ENCODE results near the gene C15orf62. TPM values are rescaled to one million over a fixed set of nuclear protein-coding genes. Genes with fewer than 3 reads are reported as not detected.
A peak's percentile ranks its signal among the peaks of the same experiment; 100 is the strongest.

C15orf62 gene, protein sequence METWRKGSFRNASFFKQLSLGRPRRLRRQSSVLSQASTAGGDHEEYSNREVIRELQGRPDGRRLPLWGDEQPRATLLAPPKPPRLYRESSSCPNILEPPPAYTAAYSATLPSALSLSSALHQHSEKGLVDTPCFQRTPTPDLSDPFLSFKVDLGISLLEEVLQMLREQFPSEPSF
- total RNA-seq (under 0.01 and 0.17 TPM in 2 replicates), polyA plus RNA-seq (0.02 TPM in 1 of 2 replicates, not detected in the other), polyA minus RNA-seq (ENCODE audit: low replicate concordance) (not detected in 2 replicates)
- 0.20 and 0.23 TPM in 2 replicates for polyA plus RNA-seq (2012)

DNA sequence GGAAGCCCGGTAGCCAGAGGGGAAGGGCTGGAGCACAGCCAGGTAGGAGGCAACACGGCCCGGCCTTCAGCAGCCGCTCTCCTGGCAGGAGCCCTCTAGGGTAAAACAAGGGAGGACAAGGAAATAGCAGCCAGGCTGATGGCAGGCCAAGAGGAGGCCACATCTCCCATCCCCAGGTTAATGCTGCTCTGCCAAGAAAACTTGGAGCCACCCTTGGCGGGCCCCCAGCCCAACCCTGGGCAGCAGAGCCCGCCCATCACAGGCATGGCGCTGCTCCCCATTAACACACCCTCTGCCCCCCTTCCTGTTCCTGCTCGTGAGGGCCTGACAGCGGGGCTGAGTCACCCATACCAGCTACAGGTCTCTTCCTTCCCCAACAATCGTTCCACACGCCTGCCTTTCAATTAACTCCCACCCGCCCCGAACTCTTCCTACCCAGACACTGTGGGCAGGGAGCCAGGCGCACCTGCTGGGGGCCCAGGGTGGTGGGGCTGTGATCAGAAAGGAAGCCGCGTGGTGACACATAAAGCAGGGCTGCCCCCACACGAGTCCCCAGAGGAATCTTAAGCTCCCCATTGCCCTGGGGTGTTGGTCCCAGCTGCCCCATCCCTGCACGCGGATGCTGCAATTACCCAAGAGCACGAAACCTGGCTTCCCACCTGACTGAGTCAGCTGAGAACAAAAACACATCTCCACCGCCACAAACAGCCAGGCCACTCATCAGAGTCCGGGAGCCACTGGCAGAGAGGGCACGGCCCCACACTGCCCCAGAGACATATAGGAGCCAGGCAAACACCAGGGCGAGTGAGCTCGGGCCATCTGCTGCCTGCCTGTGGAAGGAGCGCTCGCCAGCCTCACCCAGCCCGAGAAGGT, at the start of gene C15orf62:
Gene C15orf62 (plus strand): TSS at position 707 of the 873 bp plus-strand sequence. CDS start 516 bp downstream, outside the sequence.
- TF ChIP-seq EZH2 (IDR thresholded peaks at IDR 0.05; ENCODE audit: low read length, missing control alignments) = no peak
- TF ChIP-seq, protein P1, sequence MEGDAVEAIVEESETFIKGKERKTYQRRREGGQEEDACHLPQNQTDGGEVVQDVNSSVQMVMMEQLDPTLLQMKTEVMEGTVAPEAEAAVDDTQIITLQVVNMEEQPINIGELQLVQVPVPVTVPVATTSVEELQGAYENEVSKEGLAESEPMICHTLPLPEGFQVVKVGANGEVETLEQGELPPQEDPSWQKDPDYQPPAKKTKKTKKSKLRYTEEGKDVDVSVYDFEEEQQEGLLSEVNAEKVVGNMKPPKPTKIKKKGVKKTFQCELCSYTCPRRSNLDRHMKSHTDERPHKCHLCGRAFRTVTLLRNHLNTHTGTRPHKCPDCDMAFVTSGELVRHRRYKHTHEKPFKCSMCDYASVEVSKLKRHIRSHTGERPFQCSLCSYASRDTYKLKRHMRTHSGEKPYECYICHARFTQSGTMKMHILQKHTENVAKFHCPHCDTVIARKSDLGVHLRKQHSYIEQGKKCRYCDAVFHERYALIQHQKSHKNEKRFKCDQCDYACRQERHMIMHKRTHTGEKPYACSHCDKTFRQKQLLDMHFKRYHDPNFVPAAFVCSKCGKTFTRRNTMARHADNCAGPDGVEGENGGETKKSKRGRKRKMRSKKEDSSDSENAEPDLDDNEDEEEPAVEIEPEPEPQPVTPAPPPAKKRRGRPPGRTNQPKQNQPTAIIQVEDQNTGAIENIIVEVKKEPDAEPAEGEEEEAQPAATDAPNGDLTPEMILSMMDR (conservative IDR thresholded peaks at IDR 0.05 in 1 of 2, IDR thresholded peaks at IDR 0.05 in 1 of 2; ENCODE audit: low read depth in 1 of 2, low read length in 2 of 2) = no peak
- Histone ChIP-seq H3K4me1 (ENCODE audit: control insufficient read depth, extremely low read depth, insufficient read depth, low read length) (peaks cover 6% of the 10 kb centered on the region), H3K4me3 (replicated peaks in 1 of 4; ENCODE audit: control extremely low read depth in 1 of 4, insufficient read depth in 1 of 4, low read depth in 3 of 4, low read length in 4 of 4) (no peak within 1 kb of the TSS), H3K27me3 (ENCODE audit: control insufficient read depth, insufficient read depth, low read length) (no peaks in the 10 kb centered on the region), H3K79me2 (ENCODE audit: control insufficient read depth, insufficient read depth, low read length) (no peaks in the 10 kb centered on the region), H3K4me2 (ENCODE audit: extremely low read depth, insufficient read depth, low read length) (no peak within 1 kb of the TSS), H2AFZ (ENCODE audit: low read length) (no peak within 1 kb of the TSS), H3K9ac (ENCODE audit: insufficient read depth, low read length) (peak within 1 kb of the TSS; percentile 2), H3K27ac (ENCODE audit: insufficient read depth, low read length) (no peak within 1 kb of the TSS), H3K9me3 (ENCODE audit: control insufficient read depth, insufficient read depth, low read depth, low read length) (no peaks in the 10 kb centered on the region), H3K36me3 (ENCODE audit: control insufficient read depth, insufficient read depth, low read length) (peaks cover 10% of the 10 kb centered on the region), H4K20me1 (ENCODE audit: control insufficient read depth, extremely low read depth, insufficient read depth, low read length) (no peaks in the 10 kb centered on the region)
- DNase-seq (ENCODE audit: low read depth in 2 of 2) = peak; percentile 62 to 71

DNA sequence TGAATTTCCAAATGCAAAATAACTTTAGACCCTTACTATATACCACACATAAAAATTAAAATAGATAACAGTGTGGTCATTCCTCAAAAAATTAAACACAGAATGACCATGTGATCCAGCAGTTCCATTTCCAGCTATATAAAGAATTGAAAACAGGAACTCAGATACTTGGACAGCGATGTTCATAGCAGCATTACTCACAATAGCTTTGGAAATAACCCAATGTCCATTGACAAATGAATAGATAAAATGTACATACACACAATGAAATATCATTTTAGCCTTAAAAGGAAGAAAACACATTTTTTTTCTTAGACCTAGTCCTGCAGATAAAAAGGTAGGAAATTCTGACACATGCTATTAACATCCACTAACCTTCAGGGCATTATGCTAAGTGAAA, 48.1 kb upstream of the C15orf62 start:
- no peak overlapping the region for H3K9ac ChIP-seq (ENCODE audit: insufficient read depth, low read length)
- no peak overlapping the region for H3K4me3 ChIP-seq (replicated peaks in 1 of 4; ENCODE audit: control extremely low read depth in 1 of 4, insufficient read depth in 1 of 4, low read depth in 3 of 4, low read length in 4 of 4)
- no peak overlapping the region for H3K27ac ChIP-seq (ENCODE audit: insufficient read depth, low read length)
- H3K79me2 ChIP-seq (ENCODE audit: control insufficient read depth, insufficient read depth, low read length) = no peaks in the 10 kb centered on the region
- no peaks in the 10 kb centered on the region for H3K27me3 ChIP-seq (ENCODE audit: control insufficient read depth, insufficient read depth, low read length)
- no peaks in the 10 kb centered on the region for H3K4me1 ChIP-seq (ENCODE audit: control insufficient read depth, extremely low read depth, insufficient read depth, low read length)
- H4K20me1 ChIP-seq (ENCODE audit: control insufficient read depth, extremely low read depth, insufficient read depth, low read length) = no peaks in the 10 kb centered on the region
- H3K4me2 ChIP-seq (ENCODE audit: extremely low read depth, insufficient read depth, low read length) = no peak overlapping the region
- no peaks in the 10 kb centered on the region for H3K36me3 ChIP-seq (ENCODE audit: control insufficient read depth, insufficient read depth, low read length)
- no peak for DNase-seq (ENCODE audit: low read depth in 2 of 2)
- H2AFZ ChIP-seq (ENCODE audit: low read length) = no peak overlapping the region
- TF ChIP-seq, protein P1 (conservative IDR thresholded peaks at IDR 0.05 in 1 of 2, IDR thresholded peaks at IDR 0.05 in 1 of 2; ENCODE audit: low read depth in 1 of 2, low read length in 2 of 2) = no peak
- TF ChIP-seq EZH2 (IDR thresholded peaks at IDR 0.05; ENCODE audit: low read length, missing control alignments) = no peak
- H3K9me3 ChIP-seq (ENCODE audit: control insufficient read depth, insufficient read depth, low read depth, low read length) = no peaks in the 10 kb centered on the region

DNA sequence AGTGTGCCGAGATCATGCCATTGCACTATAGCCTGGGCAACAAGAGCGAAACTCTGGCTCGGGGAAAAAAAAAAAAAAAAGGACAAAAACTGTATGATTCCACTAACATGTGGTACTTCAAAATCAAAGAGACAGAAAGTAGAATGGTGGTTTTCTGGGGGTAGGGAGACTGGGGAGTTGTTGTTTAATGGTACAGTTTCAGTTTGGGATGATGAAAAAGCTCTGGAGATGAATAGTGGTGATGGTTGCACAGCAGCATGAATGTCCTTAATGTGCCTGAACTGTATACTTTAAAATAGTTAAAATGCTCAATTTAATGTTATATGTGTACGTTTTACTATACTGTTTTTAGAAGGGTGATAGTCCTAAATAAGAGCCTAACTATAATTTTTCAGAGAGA, 47.4 kb upstream of the C15orf62 start:
- H2AFZ ChIP-seq (ENCODE audit: low read length) = no peak overlapping the region
- H3K36me3 ChIP-seq (ENCODE audit: control insufficient read depth, insufficient read depth, low read length) = no peaks in the 10 kb centered on the region

More for the DNA sequence above, 47.4 kb upstream of the C15orf62 start:
- no peak overlapping the region for H3K4me2 ChIP-seq (ENCODE audit: extremely low read depth, insufficient read depth, low read length)
- no peak for TF ChIP-seq EZH2 (IDR thresholded peaks at IDR 0.05; ENCODE audit: low read length, missing control alignments)
- TF ChIP-seq, protein P1 (conservative IDR thresholded peaks at IDR 0.05 in 1 of 2, IDR thresholded peaks at IDR 0.05 in 1 of 2; ENCODE audit: low read depth in 1 of 2, low read length in 2 of 2) = no peak
- no peak overlapping the region for H3K9ac ChIP-seq (ENCODE audit: insufficient read depth, low read length)
- H3K79me2 ChIP-seq (ENCODE audit: control insufficient read depth, insufficient read depth, low read length) = no peaks in the 10 kb centered on the region
- DNase-seq (ENCODE audit: low read depth in 2 of 2) = no peak
- no peaks in the 10 kb centered on the region for H4K20me1 ChIP-seq (ENCODE audit: control insufficient read depth, extremely low read depth, insufficient read depth, low read length)
- no peak overlapping the region for H3K27ac ChIP-seq (ENCODE audit: insufficient read depth, low read length)
- no peaks in the 10 kb centered on the region for H3K4me1 ChIP-seq (ENCODE audit: control insufficient read depth, extremely low read depth, insufficient read depth, low read length)
- H3K27me3 ChIP-seq (ENCODE audit: control insufficient read depth, insufficient read depth, low read length) = no peaks in the 10 kb centered on the region
- no peaks in the 10 kb centered on the region for H3K9me3 ChIP-seq (ENCODE audit: control insufficient read depth, insufficient read depth, low read depth, low read length)
- no peak overlapping the region for H3K4me3 ChIP-seq (replicated peaks in 1 of 4; ENCODE audit: control extremely low read depth in 1 of 4, insufficient read depth in 1 of 4, low read depth in 3 of 4, low read length in 4 of 4)

Measured in fibroblast of lung (primary cell).